ENCODE results near the gene BTN1A1. TPM values are rescaled to one million over a fixed set of nuclear protein-coding genes. Genes with fewer than 3 reads are reported as not detected.

The BTN1A1 gene
- total and polyA plus RNA-seq, 2 donors (not counting 1 experiment from before 2014, with no cell fraction given): 0.42 to 0.74 TPM

GRCh38 chr6:26485112-26485780, 14.9 kb upstream of the BTN1A1 start:
- Mint-ChIP-seq H3K9me3 (ENCODE audit: insufficient read depth) (peaks cover 13% of the 10 kb centered on the region), H3K4me1 (peaks cover 9% of the 10 kb centered on the region), H3K4me3 (no peak overlapping the region), H3K27ac (no peak overlapping the region), H3K27me3 (no peaks in the 10 kb centered on the region)
- Histone ChIP-seq H3K79me2 (ENCODE audit: control insufficient read depth, insufficient read depth, low read length) (no peaks in the 10 kb centered on the region), H3K36me3 (replicated peaks in 1 of 2; ENCODE audit: control extremely low read depth in 1 of 2, control insufficient read depth in 1 of 2, extremely low read depth in 1 of 2, insufficient read depth in 2 of 2, low read length in 1 of 2) (no peaks in the 10 kb centered on the region), H2AFZ (ENCODE audit: insufficient read depth, low read depth, low read length, poor library complexity, severe bottlenecking) (no peak overlapping the region), H3K9me3 (ENCODE audit: control extremely low read depth in 1 of 3, control insufficient read depth in 2 of 3, insufficient read depth in 1 of 3, low read length in 2 of 3) (peaks cover 0 to 7% (median 0%) of the 10 kb centered on the region in 3 donors), H3K9ac (ENCODE audit: low read length) (no peak overlapping the region), H3K27me3 (replicated peaks in 1 of 4; ENCODE audit: control extremely low read depth in 1 of 4, control insufficient read depth in 3 of 4, insufficient read depth in 4 of 4, low read length in 3 of 4) (no peaks in the 10 kb centered on the region), H3K4me2 (replicated peaks; ENCODE audit: low read depth, low read length, poor library complexity, severe bottlenecking) (no peak overlapping the region), H3K27ac (ENCODE audit: low read length in 2 of 2) (no peak overlapping the region), H3K4me1 (ENCODE audit: control insufficient read depth in 2 of 2, insufficient read depth in 2 of 2, low read length in 2 of 2) (peaks cover 7 to 8% of the 10 kb centered on the region in 2 donors), H4K20me1 (ENCODE audit: control insufficient read depth, insufficient read depth, low read length, poor library complexity, severe bottlenecking) (no peaks in the 10 kb centered on the region), H3K4me3 (ENCODE audit: control extremely low read depth in 1 of 5, extremely low read depth in 1 of 5, insufficient read depth in 1 of 5, low read depth in 2 of 5, low read length in 4 of 5) (no peak overlapping the region)
- no peak for ATAC-seq (ENCODE audit: low read depth)
- no peak for DNase-seq
- no CpG with 5 or more reads among the region's 6 CpGs for WGBS (ENCODE audit: insufficient coverage)
- intact Hi-C loops (cut with micrococcal nuclease): no loop called here
- POLR2A ChIA-PET: no interaction called here
- CTCF ChIA-PET: interaction anchor here (0.6 kb wide), 1 partner anchor 12 kb away, joined by 3 read pairs; no protein-coding TSS in a partner anchor
- TF ChIP-seq CTCF (IDR thresholded peaks at IDR 0.05) (no peak), EZH2 (IDR thresholded peaks at IDR 0.05; ENCODE audit: borderline replicate concordance, insufficient read depth, low read depth, low read length, poor library complexity, severe bottlenecking) (no peak)

GRCh38 chr6:26486358-26486757, 13.7 kb upstream of the BTN1A1 start:
- Histone ChIP-seq H3K9ac (ENCODE audit: low read length) (no peak overlapping the region), H3K4me1 (ENCODE audit: control insufficient read depth in 2 of 2, insufficient read depth in 2 of 2, low read length in 2 of 2) (peaks cover 0 to under 1% of the 10 kb centered on the region in 2 donors), H3K27ac (ENCODE audit: low read length in 2 of 2) (no peak overlapping the region), H3K79me2 (ENCODE audit: control insufficient read depth, insufficient read depth, low read length) (no peaks in the 10 kb centered on the region), H4K20me1 (ENCODE audit: control insufficient read depth, insufficient read depth, low read length, poor library complexity, severe bottlenecking) (no peaks in the 10 kb centered on the region), H3K27me3 (replicated peaks in 1 of 4; ENCODE audit: control extremely low read depth in 1 of 4, control insufficient read depth in 3 of 4, insufficient read depth in 4 of 4, low read length in 3 of 4) (no peaks in the 10 kb centered on the region), H3K4me2 (replicated peaks; ENCODE audit: low read depth, low read length, poor library complexity, severe bottlenecking) (no peak overlapping the region), H3K4me3 (ENCODE audit: control extremely low read depth in 1 of 5, extremely low read depth in 1 of 5, insufficient read depth in 1 of 5, low read depth in 2 of 5, low read length in 4 of 5) (no peak overlapping the region), H3K36me3 (replicated peaks in 1 of 2; ENCODE audit: control extremely low read depth in 1 of 2, control insufficient read depth in 1 of 2, extremely low read depth in 1 of 2, insufficient read depth in 2 of 2, low read length in 1 of 2) (no peaks in the 10 kb centered on the region), H3K9me3 (ENCODE audit: control extremely low read depth in 1 of 3, control insufficient read depth in 2 of 3, insufficient read depth in 1 of 3, low read length in 2 of 3) (peaks cover 0 to 7% (median 0%) of the 10 kb centered on the region in 3 donors), H2AFZ (ENCODE audit: insufficient read depth, low read depth, low read length, poor library complexity, severe bottlenecking) (no peak overlapping the region)
- ATAC-seq (ENCODE audit: low read depth): no peak
- ChIA-PET CTCF (no interaction called here), POLR2A (no interaction called here)
- H3K27ac Mint-ChIP-seq: no peak overlapping the region
- H3K4me3 Mint-ChIP-seq: no peak overlapping the region
- no peak for TF ChIP-seq CTCF (IDR thresholded peaks at IDR 0.05)
- TF ChIP-seq EZH2 (IDR thresholded peaks at IDR 0.05; ENCODE audit: borderline replicate concordance, insufficient read depth, low read depth, low read length, poor library complexity, severe bottlenecking): no peak
- no CpG with 5 or more reads among the region's 5 CpGs for WGBS (ENCODE audit: insufficient coverage)
- H3K9me3 Mint-ChIP-seq (ENCODE audit: insufficient read depth): peaks cover 13% of the 10 kb centered on the region
- H3K4me1 Mint-ChIP-seq: no peaks in the 10 kb centered on the region
- intact Hi-C loops (cut with micrococcal nuclease): no loop called here
- no peaks in the 10 kb centered on the region for H3K27me3 Mint-ChIP-seq
- no peak for DNase-seq

Data from B cell (primary cell).